Adrenal gland (tissue), 5 donors: ENCODE measurements around the gene MRPL33.

Source experiments
- CTCF ChIP-seq, 6 experiments: fragments of 450-650 bp in 4 of 6; fragments of 200-600 bp in 2 of 6; sonication (generic) in 1 of 6; IDR thresholded peaks; 1 replicate in 5 of 6; 2 replicates in 1 of 6; pipeline versions ENCODE4 v1.5.1 to v1.8.0; 2016 to 2021; ENCODE audit warnings: antibody characterized with exemption in 6 of 6, mild to moderate bottlenecking in 2 of 6, moderate library complexity in 1 of 6
- POLR2A ChIP-seq, 2 donors: fragments of 450-650 bp; IDR thresholded peaks; one replicate each; pipeline ENCODE4 v1.6.1; 2017; ENCODE audit warnings: antibody characterized with exemption in 2 of 2, mild to moderate bottlenecking in 2 of 2, moderate library complexity in 1 of 2
- donor health status: DM: no; HTN: no; CAD: no.

GRCh38 chr2:27752551-27753237, 18.8 kb upstream of the MRPL33 start:
- no peak for TF ChIP-seq CTCF (IDR thresholded peaks at IDR 0.05)
- no peak for TF ChIP-seq POLR2A (IDR thresholded peaks at IDR 0.05)
